HG03097 (cell line): Measurements from ENCODE around the gene ZNF83.
"Not testable (repeated sequence)": the region's sequence is repeated elsewhere in the genome, so short reads cannot be mapped to it uniquely, and the experiment has no call there.

Experiments
- ATAC-seq: cut with Tn5 transposase; IDR thresholded peaks from one replicate; pipeline ENCODE4 v1.9.1; 2021; ENCODE audit not compliant: unreplicated experiment, low FRiP score

ZNF83 gene

DNA sequence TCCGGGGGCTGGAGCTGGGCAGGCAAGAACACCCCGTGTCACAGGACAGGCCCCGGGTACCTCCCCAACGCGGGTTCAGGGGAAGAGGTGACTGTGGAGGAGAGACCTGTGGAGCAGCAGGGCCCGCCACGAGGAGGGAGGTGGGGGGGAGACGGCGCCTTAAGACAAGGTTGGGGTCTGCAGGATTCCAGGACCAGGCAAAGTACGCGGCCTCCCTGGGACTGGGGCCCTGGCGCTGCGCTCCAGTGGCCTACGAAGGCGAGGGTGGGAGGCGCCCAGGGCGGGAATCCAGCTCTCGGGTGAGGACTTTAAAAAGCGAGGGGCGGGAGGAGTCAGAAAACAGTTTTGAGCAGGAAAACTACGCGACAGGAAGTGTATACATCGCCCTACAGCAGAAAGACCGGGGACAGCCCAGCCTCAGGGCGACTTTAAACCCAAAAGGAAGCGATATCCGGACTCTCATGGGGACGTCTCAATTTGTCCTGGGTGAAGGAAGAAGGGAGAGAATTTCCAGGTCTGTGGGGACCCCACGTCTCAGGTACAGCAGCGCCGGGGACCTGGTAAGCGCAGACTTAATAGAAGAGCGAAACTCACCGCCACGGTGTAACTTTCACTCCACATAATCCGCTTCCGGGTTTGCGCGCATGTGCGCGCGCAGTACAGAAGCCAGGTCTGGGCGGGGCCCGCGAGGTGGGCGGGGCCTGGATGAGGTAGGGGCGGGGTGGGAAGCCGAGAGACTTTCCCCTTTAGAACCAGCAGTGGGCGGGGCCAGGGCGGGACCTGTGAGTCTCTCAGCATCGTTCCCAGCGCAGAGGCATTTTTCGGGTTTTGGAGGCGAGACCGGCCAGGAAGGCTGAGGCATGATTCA, at the start of gene ZNF83:
ZNF83 (minus strand) TSS at position 638 of the 868 bp plus-strand sequence.
- ATAC-seq: peak; percentile 92

DNA sequence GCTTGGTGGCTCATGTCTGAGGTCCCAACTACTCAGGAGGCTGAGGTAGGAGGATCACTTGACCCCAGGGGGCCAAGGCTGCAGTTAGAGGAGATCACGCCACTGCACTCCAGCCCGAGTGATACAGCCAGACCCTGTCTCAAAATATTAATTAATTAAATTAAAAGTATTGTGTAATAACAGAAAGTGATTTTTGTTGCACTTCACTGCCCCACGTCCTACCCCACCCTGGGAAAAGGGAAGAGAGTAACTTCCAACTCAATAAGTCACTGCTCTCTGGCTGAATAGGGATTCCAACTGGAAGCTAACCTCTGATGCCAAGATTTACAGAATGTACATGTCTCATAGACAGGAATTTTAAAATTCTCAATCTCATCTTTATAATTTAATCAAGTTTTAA, 49.5 kb upstream of the ZNF83 start:
- no peak for ATAC-seq

DNA sequence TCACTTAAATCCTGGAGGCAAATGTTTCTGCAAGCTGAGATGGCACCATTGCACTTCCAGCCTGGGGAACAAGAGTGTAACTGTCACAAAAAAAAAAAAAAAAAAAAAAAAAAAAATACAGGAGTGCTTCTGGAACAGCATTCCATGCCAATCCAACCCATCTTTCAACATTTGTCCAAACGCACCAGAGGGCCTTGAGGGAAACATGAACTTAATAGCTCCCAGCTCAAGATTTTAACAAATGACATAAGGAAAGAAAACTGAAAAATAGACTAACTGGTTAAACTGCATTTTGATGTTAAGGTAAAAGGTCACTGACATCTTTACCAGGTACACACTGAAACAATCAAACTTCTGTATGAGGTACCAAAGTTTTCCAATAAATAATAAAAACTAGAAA, 47.7 kb upstream of the ZNF83 start:
- ATAC-seq: no peak

DNA sequence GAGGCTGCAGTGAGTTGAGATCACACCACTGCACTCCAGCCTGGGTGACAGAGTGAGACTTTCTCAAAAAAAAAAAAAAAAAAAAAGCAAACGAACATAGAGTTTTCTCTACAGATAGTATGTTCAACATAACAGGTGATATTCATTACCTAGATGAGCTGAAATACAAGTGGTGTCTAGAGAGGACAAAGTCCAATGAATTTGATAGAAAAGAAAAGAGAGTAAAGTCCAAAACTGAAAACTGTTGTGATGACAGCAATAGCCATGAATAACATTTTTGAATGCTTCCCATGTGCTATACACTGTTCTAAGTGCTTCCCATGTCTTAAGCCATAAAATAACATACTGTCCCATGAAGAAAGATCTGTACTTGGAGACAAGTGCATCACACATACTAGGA, 43.1 kb upstream of the ZNF83 start:
- ATAC-seq: not testable (repeated sequence)

DNA sequence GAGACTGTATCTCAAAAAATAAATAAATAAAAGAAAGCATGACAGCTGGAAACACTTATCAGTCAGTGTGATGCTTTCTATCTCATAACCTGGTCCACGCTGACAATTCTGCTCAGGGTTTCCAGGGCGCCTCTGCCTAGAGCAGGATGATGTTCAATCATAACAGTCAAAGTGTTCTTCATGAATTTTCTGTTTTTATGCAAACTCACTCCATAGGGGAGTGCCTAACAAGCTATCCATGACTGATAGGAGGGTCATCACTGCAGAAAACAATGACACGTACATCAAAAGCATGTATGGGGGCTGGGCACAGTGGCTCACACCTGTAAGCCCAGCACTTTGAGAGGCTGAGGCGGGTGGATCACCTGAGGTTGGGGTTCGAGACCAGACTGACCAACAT, 41.4 kb upstream of the ZNF83 start:
- ATAC-seq: no peak

DNA sequence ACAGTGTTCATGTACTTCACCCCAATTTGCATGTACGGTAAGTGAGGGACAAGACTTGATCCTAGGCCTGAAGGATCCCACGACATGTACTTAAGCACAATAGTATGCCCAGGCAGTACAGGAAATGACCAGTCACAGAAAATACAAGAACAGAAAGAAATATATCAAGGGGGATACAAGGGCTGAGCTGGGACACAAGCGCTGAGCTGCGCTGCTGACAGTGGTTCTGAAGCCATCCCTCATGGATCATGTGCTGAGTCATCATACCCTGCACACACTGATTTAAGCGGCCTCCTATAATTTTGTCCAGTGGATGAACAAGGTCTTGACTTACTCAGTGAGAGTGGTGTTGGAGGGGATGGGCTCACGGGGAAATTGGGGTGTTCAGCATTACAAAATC, 37.1 kb upstream of the ZNF83 start:
- not testable (repeated sequence) for ATAC-seq

DNA sequence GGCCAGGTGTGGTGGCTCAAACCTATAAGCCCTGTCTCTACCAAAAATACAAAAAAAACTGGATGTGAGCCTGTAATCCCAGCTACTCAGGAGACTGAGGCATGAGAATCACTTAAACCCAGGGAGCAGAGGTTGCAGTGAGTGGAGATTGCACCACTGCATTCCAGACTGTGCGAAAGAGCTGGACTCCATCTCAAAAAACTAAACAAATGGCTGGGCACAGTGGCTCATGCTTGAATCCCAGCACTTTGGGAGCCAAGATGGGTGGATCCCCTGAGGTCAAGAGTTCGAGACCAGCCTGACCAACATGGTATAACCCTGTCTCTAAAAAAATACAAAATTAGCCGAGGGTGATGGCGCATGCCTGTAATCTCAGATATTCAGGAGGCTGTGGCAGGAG, 34.9 kb upstream of the ZNF83 start:
- ATAC-seq: no peak

DNA sequence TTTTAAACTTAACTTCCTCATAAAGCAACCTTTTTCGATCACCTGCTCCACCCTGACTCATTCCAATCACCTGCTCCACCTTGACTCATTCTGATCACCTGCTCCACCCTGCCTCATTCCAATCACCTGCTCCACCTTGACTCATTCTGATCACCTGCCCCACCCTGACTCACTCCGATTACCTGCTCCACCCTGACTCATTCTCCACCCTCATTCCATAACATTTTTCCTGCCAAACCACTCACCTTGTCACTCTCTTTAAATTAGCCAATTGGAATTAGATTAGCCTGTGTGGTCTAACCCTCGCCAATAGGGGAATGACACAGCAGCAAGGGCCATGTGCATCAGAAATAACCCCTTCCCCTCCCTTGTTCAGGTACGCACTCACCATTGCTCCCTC, 31.9 kb upstream of the ZNF83 start:
- no peak for ATAC-seq

DNA sequence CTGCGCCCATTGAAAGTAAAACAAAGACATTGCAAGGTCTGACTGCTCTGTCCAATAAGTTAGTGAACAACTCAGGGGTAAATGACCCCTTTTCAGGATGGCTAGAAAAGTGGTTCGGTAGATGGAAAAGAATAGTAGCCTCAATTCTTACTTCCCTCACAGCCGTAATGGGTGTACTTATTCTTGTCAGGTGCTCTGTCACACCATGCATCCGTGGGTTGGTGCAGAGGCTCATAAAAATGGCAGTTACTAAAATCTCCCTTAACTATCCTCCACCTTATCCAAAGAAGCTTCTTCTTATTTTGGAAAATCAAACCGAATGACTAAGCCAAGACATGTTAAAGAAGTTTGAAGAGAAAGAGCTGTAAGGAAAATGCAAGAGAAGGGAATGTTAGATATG, 31.4 kb upstream of the ZNF83 start:
- no peak for ATAC-seq

DNA sequence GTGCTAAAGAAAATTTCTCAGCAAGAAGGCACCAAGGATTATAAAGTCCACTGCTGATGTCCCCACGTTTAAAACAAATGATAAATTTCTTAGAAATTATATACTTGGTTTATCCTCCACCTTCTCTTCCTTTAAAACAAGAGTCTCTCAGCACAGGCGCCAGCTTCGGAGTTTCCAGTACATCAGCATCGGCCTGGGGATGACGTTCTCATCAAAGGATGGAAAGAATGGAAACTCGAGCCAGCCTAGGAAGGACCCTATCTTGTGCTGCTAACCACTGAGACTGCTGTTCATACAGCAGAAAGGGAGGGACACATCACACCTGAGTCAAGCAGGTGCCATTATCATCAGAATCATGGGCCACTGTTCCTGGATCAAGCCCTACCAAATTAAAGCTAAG, 29.8 kb upstream of the ZNF83 start:
- no peak for ATAC-seq

DNA sequence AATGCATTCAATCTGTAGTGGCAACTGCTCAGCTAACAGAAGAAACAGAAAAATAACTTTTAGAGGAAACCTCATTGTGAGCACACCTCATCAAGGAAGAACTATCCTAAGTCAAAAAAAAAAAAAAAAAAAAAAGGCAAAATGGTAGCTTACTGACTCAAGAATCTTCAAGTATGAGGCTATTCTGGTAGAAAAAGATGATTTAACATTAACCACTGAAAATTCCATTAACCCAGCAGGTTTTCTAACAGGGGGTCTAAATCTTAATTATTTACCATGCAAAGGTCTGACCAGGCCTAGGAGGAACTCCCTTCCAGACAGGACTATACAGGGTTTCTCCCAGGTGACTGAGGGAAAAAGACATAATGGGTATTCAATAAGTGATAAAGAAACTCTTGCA, 28.4 kb upstream of the ZNF83 start:
- ATAC-seq: no peak

DNA sequence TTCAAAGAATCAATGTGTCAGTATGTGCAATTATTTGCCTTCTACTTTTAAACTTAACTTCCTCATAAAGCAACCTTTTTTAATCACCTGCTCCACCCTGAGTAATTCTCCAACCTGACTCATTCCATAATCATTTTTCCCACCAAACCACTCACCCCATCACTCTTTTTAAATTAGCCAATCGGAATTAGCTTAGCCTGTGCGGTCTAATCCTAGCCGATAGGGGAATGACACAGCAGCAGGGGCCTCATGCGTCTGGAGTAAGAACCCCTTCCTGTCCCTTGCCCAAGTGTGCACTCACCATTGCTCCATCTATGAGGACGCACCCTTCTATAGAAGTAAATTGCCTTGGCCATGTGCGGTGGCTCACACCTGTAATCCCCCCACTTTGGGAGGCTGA, 27.4 kb upstream of the ZNF83 start:
- no peak for ATAC-seq

DNA sequence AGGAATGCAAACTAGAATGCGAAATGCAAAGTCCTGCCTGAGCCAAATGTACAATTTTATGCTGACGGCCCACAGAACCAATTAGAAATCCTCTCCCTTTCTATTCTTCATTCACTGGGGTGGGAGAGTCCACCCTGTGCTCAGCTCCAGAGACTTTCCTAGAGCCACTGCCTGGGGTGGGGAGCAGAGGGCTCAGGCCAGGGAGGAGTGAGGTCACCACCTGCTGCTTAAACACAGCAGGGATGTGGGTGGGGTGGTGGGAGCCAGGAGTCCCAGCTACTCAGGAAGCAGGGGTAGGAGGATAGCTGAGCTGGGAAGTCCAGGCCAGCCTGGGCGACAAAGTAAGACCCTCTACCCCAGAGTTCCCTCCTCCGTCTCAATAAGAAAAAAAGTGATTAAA, 26.9 kb upstream of the ZNF83 start:
- ATAC-seq: no peak

DNA sequence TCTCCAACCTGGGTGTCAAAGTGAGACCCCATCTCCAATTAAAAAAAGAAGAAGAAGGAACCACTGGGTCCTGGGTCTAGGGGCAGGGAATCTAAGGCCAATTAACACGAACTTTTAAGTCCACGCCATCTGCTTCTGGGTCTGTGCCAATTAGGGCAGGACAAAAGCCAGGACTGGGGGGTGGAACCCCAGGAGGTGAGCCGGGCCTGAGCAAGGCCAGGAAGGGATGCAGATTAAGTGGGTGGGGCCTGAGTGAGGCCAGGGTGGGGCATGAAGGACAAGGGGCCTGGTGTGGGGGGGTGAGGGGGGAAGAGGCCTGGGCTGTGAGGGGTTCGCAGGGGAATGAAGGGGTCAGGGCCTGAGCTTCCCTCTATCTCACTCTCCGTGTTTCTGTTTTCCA, 26.3 kb upstream of the ZNF83 start:
- ATAC-seq: no peak

DNA sequence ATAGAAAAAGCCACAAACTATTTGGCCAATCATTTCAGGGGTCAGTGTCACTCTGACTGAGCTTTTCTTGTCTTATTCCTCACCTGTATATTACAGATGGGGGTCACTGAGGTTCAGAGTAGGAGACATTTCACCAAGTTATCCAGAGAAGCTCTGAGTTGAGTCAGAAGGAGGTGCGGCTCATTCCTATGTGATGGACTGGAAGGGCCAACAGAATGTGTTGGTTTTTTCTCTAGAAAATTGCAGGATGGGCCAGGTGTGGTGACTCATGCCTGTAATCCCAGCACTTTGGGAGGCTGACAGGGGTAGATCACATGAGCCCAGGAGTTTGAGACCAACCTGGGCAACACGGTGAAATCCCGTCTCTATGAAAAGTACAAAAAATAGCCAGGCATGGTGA, 24.5 kb upstream of the ZNF83 start:
- no peak for ATAC-seq

DNA sequence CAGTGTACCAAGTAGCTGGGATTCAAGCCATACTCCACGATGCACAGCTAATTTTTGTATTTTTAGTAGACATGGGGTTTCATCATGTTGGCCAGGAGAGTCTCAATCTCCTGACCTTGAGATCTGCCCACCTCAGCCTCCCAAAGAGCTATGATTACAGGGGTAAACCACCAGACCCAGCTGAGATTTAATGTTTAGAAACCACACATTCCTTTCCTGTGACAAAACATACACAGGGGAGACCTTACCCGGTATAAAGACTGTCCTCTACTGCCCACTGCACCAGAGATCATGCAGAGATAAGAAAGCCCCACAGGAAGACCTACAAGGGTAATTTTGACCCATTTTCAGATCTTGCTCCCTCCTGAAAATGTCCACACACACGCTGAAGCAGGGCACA, 22.8 kb upstream of the ZNF83 start:
- no peak for ATAC-seq

DNA sequence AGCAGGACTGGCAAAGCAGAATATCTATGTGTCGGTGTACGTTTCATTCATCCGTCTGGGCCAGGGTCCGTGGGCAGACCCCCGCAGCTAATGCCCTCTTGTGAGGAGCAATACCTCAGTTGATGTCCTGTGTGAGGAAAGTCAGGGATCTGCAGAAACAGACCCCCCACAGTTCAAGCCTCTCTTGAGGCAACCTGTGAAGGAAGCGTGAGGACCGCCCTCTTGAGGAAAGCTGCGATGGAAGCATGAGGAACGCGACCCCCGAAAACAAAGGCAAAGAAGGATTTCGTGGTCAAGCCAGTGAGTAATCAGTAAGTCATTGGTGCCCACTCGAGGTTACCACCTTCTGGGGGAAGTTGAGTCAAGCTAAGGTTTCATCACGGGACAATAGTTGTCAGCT, 20.9 kb upstream of the ZNF83 start:
- ATAC-seq: no peak

DNA sequence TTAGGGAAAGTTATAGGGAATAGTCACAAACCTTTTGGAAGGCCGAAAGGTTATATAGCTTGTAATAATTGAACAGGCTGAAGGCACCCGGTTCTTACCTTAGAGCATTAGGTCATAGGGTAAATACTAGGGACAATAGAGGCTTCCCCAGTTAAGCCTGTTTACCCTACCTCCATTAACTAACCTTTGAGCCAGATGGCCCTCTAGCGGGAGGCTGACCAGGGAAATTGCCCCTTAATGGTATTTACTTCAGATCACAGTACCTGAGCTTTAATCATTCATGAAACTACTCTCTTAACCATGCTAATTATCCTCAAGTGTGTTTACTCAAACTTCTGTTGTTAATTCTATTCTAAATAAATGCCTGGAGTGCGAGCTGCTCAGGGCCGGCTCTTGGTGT, 20.4 kb upstream of the ZNF83 start:
- ATAC-seq: no peak

DNA sequence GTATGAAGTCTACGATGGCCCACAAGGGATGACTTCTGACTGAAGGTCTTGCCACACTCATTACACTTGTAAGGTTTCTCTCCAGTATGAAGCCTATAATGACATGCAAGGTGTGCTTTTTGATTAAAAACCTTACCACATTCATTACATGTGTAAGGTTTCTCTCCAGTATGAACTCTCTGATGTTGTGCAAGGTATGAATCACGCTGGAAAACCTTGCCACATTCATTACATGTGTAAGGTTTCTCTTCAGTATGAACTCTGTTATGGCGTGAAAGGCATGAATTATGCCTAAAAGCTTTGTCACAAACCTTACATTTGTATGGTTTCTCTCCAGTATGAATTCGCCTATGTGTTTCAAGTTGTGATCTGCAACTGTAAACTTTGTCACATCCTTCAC, 15.0 kb upstream of the ZNF83 start:
- ATAC-seq: no peak

DNA sequence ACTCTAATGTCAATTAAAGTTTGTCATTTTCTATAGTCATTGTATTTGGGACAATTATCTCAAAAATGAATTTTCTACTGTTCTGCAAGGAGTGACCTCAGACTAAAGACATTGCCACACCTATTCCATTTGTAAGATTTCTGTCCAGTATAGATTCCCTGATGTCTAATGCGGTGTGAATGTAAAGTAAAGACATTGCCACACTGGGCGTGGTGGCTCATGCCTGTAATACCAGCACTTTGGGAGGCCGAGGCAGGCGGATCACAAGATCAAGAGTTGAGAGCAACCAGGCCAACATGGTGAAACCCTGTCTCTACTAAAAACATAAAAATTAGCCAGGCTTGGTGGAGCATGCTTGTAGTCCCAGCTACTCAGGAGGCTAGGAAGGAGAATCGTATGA, 13.8 kb upstream of the ZNF83 start:
- no peak for ATAC-seq

DNA sequence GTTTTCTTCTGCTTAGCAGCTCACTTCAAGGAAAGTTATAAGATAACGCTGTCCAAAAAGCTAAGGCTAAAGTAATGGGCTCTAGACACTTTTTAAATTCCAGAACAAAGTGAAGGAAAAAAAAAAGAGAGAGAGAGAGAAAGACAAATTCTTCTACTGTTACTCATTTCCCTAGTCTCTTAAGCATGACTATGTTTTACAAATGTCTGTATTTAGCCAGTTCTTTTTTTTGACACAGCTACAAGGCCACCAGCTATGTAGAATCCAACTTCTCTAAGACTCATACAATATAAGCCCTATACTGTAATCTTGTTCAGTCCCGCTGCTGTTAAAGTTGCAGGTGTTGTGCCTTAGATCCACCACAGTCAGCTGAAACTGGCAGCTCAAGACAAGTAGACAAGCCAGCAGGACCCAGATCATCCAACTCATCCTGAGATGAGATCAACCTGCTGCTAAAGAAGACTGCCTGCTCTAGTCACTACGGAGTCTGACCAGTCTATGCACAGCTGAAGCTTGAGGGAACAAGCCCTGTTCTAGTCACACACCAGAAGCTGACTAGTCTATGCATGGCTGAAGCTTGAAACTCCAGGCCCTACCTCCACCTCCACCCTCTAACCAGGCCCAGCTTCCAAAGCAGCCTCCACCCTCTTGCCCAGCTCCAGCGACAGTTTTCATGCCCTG, 10.3 kb upstream of the ZNF83 start:
- ATAC-seq: no peak

DNA sequence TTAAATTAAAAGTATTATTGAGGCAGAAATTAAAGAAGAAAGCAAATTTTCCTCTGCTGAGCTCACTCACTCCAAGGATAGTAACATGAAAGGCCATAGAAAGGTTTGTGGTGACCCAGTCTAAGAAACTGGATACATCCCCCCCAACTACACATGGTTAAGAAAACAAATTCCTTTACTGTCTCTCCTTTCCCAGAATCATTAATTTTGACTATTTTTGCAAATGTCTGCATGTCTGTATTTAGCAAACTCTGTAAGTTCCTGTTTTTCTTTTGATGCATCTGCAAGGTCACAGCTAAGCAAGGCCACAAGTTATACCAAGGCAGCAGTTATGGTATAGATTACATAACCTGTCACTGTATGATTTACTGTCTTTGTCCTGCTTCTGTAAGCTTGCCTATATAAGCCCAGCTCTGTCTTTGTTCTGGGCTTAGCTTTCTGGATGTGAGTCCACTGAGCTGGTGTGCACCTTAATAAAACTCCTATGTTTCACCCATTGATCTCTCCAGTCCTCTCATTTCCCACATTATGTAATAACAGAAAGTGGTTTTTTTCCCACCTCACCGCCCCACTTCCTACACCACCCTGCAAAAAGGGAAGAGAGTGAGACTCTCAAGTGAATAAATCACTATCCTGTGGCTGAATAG, 8.5 kb upstream of the ZNF83 start:
- no peak for ATAC-seq
